Subcutaneous abdominal adipose tissue (tissue), 5 donors: ENCODE data around the gene ADK.
"Not testable (repeated sequence)": the region's sequence is repeated elsewhere in the genome, so short reads cannot be mapped to it uniquely, and the experiment has no call there.

Source experiments
- H3K27ac ChIP-seq: one replicate; pipeline ENCODE4 v1.7.0; 2013; ENCODE audit warnings: low read depth, mild to moderate bottlenecking, inconsistent platforms, low read length, moderate library complexity
- H3K27me3 ChIP-seq, 5 donors: one replicate each; pipeline ENCODE4 v1.7.0; 2013; ENCODE audit warnings: low read length in 5 of 5, inconsistent platforms in 1 of 5; ENCODE audit not compliant: control insufficient read depth in 5 of 5, insufficient read depth in 4 of 5
- H3K36me3 ChIP-seq, 5 donors: one replicate each; pipeline ENCODE4 v1.7.0; 2013; ENCODE audit warnings: low read length in 5 of 5; ENCODE audit not compliant: control insufficient read depth in 5 of 5, insufficient read depth in 5 of 5
- H3K4me1 ChIP-seq, 5 donors: one replicate each; pipeline ENCODE4 v1.7.0; 2013; ENCODE audit warnings: low read length in 5 of 5, mild to moderate bottlenecking in 3 of 5, moderate library complexity in 1 of 5; ENCODE audit not compliant: control insufficient read depth in 5 of 5, insufficient read depth in 5 of 5
- H3K4me3 ChIP-seq, 5 donors: one replicate each; pipeline ENCODE4 v1.7.0; 2013; ENCODE audit warnings: low read length in 5 of 5, low read depth in 1 of 5
- H3K9ac ChIP-seq, 5 donors: one replicate each; pipeline ENCODE4 v1.7.0; 2013; ENCODE audit warnings: low read length in 5 of 5, mild to moderate bottlenecking in 4 of 5, moderate library complexity in 3 of 5
- H3K9me3 ChIP-seq, 5 donors: one replicate each; pipeline ENCODE4 v1.7.0; 2013; ENCODE audit warnings: low read length in 5 of 5; ENCODE audit not compliant: control insufficient read depth in 5 of 5
- donor health status: healthy.
- donor health status: healthy.
- donor health status: healthy.
- donor health status: healthy.
- donor health status: healthy.

ADK gene

GRCh38 chr10:74476162-74476706, 325.2 kb downstream of the ADK start:
- H3K36me3 ChIP-seq, H3K4me3 ChIP-seq, H3K9ac ChIP-seq, H3K4me1 ChIP-seq, H3K27me3 ChIP-seq, H3K9me3 ChIP-seq, H3K27ac ChIP-seq: not testable (repeated sequence)

- Histone ChIP-seq H3K9ac (no peak overlapping the region), H3K36me3 (peaks cover 0 to 9% (median 0%) of the 10 kb centered on the region in 5 donors), H3K27ac (no peak overlapping the region), H3K4me1 (no peaks in the 10 kb centered on the region), H3K9me3 (no peaks in the 10 kb centered on the region), H3K27me3 (no peaks in the 10 kb centered on the region), H3K4me3 (no peak overlapping the region)
Measured at GRCh38 chr10:74480778-74481177, 329.8 kb downstream of the ADK start.

GRCh38 chr10:74483356-74483755, 332.3 kb downstream of the ADK start:
- Histone ChIP-seq H3K4me3 (no peak overlapping the region), H3K27me3 (no peaks in the 10 kb centered on the region), H3K36me3 (peaks cover 0 to 9% (median 0%) of the 10 kb centered on the region in 5 donors), H3K9ac (no peak overlapping the region), H3K4me1 (no peaks in the 10 kb centered on the region), H3K27ac (no peak overlapping the region), H3K9me3 (no peaks in the 10 kb centered on the region)

- Histone ChIP-seq H3K4me1 (no peaks in the 10 kb centered on the region), H3K9me3 (no peaks in the 10 kb centered on the region), H3K4me3 (no peak overlapping the region), H3K27ac (no peak overlapping the region), H3K9ac (no peak overlapping the region), H3K36me3 (peaks cover 0 to 9% (median 0%) of the 10 kb centered on the region in 5 donors), H3K27me3 (no peaks in the 10 kb centered on the region)
Measured at GRCh38 chr10:74485283-74485682, 334.3 kb downstream of the ADK start.

- no peak overlapping the region for H3K27ac ChIP-seq
- no peaks in the 10 kb centered on the region for H3K9me3 ChIP-seq
- no peaks in the 10 kb centered on the region for H3K4me1 ChIP-seq
- no peak overlapping the region for H3K9ac ChIP-seq
- H3K36me3 ChIP-seq, result peaks cover 0 to 9% (median 0%) of the 10 kb centered on the region in 5 donors
- H3K4me3 ChIP-seq, result no peak overlapping the region
- no peaks in the 10 kb centered on the region for H3K27me3 ChIP-seq
Measured at GRCh38 chr10:74486659-74487058, 335.6 kb downstream of the ADK start.

GRCh38 chr10:74488907-74489306, 337.9 kb downstream of the ADK start:
- Histone ChIP-seq H3K36me3 (peaks cover 0 to 4% (median 0%) of the 10 kb centered on the region in 5 donors), H3K9me3 (no peaks in the 10 kb centered on the region), H3K27me3 (no peaks in the 10 kb centered on the region), H3K4me3 (no peak overlapping the region), H3K9ac (no peak overlapping the region), H3K4me1 (no peaks in the 10 kb centered on the region), H3K27ac (no peak overlapping the region)

GRCh38 chr10:74490551-74490950, 339.5 kb downstream of the ADK start:
- H3K9ac ChIP-seq, result no peak overlapping the region
- no peaks in the 10 kb centered on the region for H3K36me3 ChIP-seq
- H3K27me3 ChIP-seq, result no peaks in the 10 kb centered on the region
- H3K27ac ChIP-seq, result no peak overlapping the region
- no peaks in the 10 kb centered on the region for H3K9me3 ChIP-seq
- H3K4me3 ChIP-seq, result no peak overlapping the region
- H3K4me1 ChIP-seq, result no peaks in the 10 kb centered on the region

GRCh38 chr10:74491014-74491413, 340.0 kb downstream of the ADK start:
- no peak overlapping the region for H3K4me3 ChIP-seq

GRCh38 chr10:74496276-74496675, 345.3 kb downstream of the ADK start:
- H3K9me3 ChIP-seq, H3K27ac ChIP-seq, H3K27me3 ChIP-seq, H3K9ac ChIP-seq, H3K36me3 ChIP-seq, H3K4me3 ChIP-seq, H3K4me1 ChIP-seq: not testable (repeated sequence)

More at GRCh38 chr10:74491014-74491413, 340.0 kb downstream of the ADK start:
- Histone ChIP-seq H3K36me3 (no peaks in the 10 kb centered on the region), H3K9me3 (no peaks in the 10 kb centered on the region), H3K4me1 (no peaks in the 10 kb centered on the region), H3K9ac (no peak overlapping the region), H3K27ac (no peak overlapping the region), H3K27me3 (no peaks in the 10 kb centered on the region)

GRCh38 chr10:74498664-74499063, 347.6 kb downstream of the ADK start:
- H3K9me3 ChIP-seq, H3K27me3 ChIP-seq, H3K9ac ChIP-seq, H3K36me3 ChIP-seq, H3K27ac ChIP-seq, H3K4me1 ChIP-seq, H3K4me3 ChIP-seq: not testable (repeated sequence)
